Gastroesophageal sphincter (tissue), 4 donors: ENCODE data around the gene ANO2. TPM values are rescaled to one million over a fixed set of nuclear protein-coding genes. Genes with fewer than 3 reads are reported as not detected.
"Not testable (repeated sequence)": the region's sequence is repeated elsewhere in the genome, so short reads cannot be mapped to it uniquely, and the experiment has no call there.

ENCODE experiments used
- ATAC-seq: fragments of 150-250 bp; one replicate; pipeline ENCODE4 v1.9.1; 2016; ENCODE audit warnings: mild to moderate bottlenecking, moderate library complexity
- H3K27ac ChIP-seq, 4 donors: fragments of 200-600 bp; sonication (generic) in 3 of 4; 1 replicate in 3 of 4; 2 replicates in 1 of 4; pipeline ENCODE4 v1.5.1; 2016 to 2019
- H3K27me3 ChIP-seq: fragments of 200-600 bp; sonication (generic); one replicate; pipeline ENCODE4 v1.5.1; 2019
- H3K36me3 ChIP-seq, 2 donors: fragments of 200-600 bp; sonication (generic); one replicate each; pipeline ENCODE4 v1.5.1; 2019; ENCODE audit warnings: control low read depth in 1 of 2
- H3K4me1 ChIP-seq, 3 donors: fragments of 200-600 bp; sonication (generic); 1 replicate in 2 of 3; 2 replicates in 1 of 3; pipeline ENCODE4 v1.5.1; 2016 to 2019; ENCODE audit warnings: control low read depth in 2 of 3
- H3K4me3 ChIP-seq, 2 donors: fragments of 200-600 bp; sonication (generic); one replicate each; pipeline ENCODE4 v1.5.1; 2019; ENCODE audit warnings: mild to moderate bottlenecking in 1 of 2, moderate library complexity in 1 of 2
- H3K9me3 ChIP-seq, 3 donors: fragments of 200-600 bp; sonication (generic); one replicate each; pipeline ENCODE4 v1.5.1; 2017 to 2019; ENCODE audit warnings: control low read depth in 2 of 3
- EP300 ChIP-seq: sonication (generic); formaldehyde crosslinking; IDR thresholded peaks from one replicate; pipeline ENCODE4 v1.6.1; 2017; ENCODE audit warnings: antibody characterized with exemption, mild to moderate bottlenecking
- POLR2A ChIP-seq, 2 donors: fragments of 450-650 bp; IDR thresholded peaks; one replicate each; pipeline ENCODE4 v1.6.1; 2017; ENCODE audit warnings: antibody characterized with exemption in 2 of 2, mild to moderate bottlenecking in 2 of 2, moderate library complexity in 1 of 2
- POLR2AphosphoS5 ChIP-seq: sonication (generic); formaldehyde crosslinking; IDR thresholded peaks from one replicate; pipeline ENCODE4 v1.6.1; 2017; ENCODE audit warnings: antibody characterized with exemption
- WGBS, 2 donors: methylation state at CpG; one replicate each; pipeline ENCODE4 v1.1.5; 2018; ENCODE audit warnings: low coverage in 1 of 2; 5-methylcytosine and 5-hydroxymethylcytosine counted together
- total RNA-seq, 4 donors: library from RNA; depleted of rRNA; stranded (reverse); fragments of >200 nt; gene quantifications; one replicate each; pipeline ENCODE4 v1.1.0, GENCODE V29; 2016
- TF ChIP-seq, protein P1 (sequence below), 4 experiments: fragments of 200-600 bp in 2 of 4; fragments of 450-650 bp in 2 of 4; sonication (generic) in 1 of 4; IDR thresholded peaks; one replicate each; pipeline ENCODE4 v1.5.1; 2017 to 2019; ENCODE audit warnings: antibody characterized with exemption in 4 of 4, mild to moderate bottlenecking in 2 of 4, moderate library complexity in 2 of 4

ANO2 gene
- total RNA-seq, 4 donors from 2014 or later, result 3.1 to 10.9 (median 6.7) TPM

DNA sequence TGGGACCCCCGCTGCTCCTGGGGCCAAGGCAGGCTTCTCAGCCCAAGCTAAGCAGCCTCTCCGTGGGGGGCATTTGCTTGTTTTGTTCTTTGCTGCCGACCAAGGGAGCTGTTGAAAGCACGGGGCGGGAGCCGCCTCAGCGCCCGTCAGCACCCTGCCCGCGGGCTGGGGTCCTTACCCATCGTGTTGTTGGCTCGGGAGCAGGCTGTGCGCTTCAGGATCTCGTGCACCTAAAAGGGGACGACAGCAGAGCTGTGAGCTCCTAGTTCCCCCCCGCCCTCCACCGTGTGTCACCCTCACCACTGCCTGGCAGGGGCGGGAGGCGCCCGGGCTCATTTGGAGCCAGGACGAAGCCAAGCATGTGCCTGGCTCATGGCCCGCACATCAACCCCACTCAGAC, 117.5 kb downstream of the ANO2 start:
- no peak for ATAC-seq
- Histone ChIP-seq H3K9me3 (peaks cover 0 to 12% (median 0%) of the 10 kb centered on the region in 3 donors), H3K4me3 (no peak overlapping the region), H3K4me1 (no peaks in the 10 kb centered on the region), H3K36me3 (no peaks in the 10 kb centered on the region), H3K27ac (no peak overlapping the region), H3K27me3 (peaks cover 20% of the 10 kb centered on the region)
- 79% methylated on average over 5 of the region's 22 CpGs; no CpG with 5 or more reads in 1 of the 2 donors for WGBS, 2 donors
- TF ChIP-seq, protein P1, sequence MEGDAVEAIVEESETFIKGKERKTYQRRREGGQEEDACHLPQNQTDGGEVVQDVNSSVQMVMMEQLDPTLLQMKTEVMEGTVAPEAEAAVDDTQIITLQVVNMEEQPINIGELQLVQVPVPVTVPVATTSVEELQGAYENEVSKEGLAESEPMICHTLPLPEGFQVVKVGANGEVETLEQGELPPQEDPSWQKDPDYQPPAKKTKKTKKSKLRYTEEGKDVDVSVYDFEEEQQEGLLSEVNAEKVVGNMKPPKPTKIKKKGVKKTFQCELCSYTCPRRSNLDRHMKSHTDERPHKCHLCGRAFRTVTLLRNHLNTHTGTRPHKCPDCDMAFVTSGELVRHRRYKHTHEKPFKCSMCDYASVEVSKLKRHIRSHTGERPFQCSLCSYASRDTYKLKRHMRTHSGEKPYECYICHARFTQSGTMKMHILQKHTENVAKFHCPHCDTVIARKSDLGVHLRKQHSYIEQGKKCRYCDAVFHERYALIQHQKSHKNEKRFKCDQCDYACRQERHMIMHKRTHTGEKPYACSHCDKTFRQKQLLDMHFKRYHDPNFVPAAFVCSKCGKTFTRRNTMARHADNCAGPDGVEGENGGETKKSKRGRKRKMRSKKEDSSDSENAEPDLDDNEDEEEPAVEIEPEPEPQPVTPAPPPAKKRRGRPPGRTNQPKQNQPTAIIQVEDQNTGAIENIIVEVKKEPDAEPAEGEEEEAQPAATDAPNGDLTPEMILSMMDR (IDR thresholded peaks at IDR 0.05), result no peak
- TF ChIP-seq EP300 (no peak), POLR2A (IDR thresholded peaks at IDR 0.05) (no peak), POLR2AphosphoS5 (no peak)

GRCh38 chr12:5825761-5826160, 119.3 kb downstream of the ANO2 start:
- H3K4me1 ChIP-seq, ATAC-seq, H3K36me3 ChIP-seq, H3K27ac ChIP-seq, H3K4me3 ChIP-seq: not testable (repeated sequence)
- H3K9me3 ChIP-seq, result peaks cover 0 to 12% (median 0%) of the 10 kb centered on the region in 3 donors
- 65 to 71% methylated on average over 3 of the region's 3 CpGs for WGBS, 2 donors
- peaks cover 20% of the 10 kb centered on the region for H3K27me3 ChIP-seq

DNA sequence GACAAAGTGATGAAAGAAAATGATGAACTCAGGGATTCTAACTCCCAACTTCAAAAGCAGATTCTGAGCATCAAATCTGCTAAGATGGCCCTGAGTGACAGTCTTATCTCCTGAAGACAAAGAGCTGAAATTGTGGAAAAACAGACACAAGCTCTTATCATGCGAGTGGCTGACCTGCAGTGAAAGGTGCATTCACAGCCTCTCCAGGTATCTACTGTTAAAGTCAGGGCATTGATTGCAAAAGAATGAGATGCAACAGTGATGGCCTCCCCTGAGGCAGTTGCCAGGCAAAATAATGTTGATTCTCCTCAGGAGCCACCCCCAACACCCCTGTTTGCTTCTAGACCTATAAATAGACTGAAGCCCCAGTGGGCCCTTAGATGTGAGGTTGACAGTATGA, 126.2 kb downstream of the ANO2 start:
- not testable (repeated sequence) for H3K27me3 ChIP-seq, H3K36me3 ChIP-seq, H3K27ac ChIP-seq, H3K4me3 ChIP-seq, H3K4me1 ChIP-seq, ATAC-seq
- 92 to 100% methylated on average over 1 of the region's 1 CpG for WGBS, 2 donors
- H3K9me3 ChIP-seq, result peaks cover 0 to 32% (median 0%) of the 10 kb centered on the region in 3 donors

GRCh38 chr12:5817246-5817645, 127.8 kb downstream of the ANO2 start:
- H3K9me3 ChIP-seq, result peaks cover 0 to 22% (median 0%) of the 10 kb centered on the region in 3 donors
- H3K27ac ChIP-seq, result no peak overlapping the region
- 79 to 100% methylated on average over 1 to 4 of the region's 4 CpGs for WGBS, 2 donors
- no peak overlapping the region for H3K4me3 ChIP-seq
- TF ChIP-seq, protein P1 (IDR thresholded peaks at IDR 0.05), result no peak
- no peak for TF ChIP-seq POLR2A (IDR thresholded peaks at IDR 0.05)
- TF ChIP-seq EP300, result no peak
- TF ChIP-seq POLR2AphosphoS5, result no peak
- no peak for ATAC-seq
- no peaks in the 10 kb centered on the region for H3K4me1 ChIP-seq
- no peaks in the 10 kb centered on the region for H3K36me3 ChIP-seq
- no peaks in the 10 kb centered on the region for H3K27me3 ChIP-seq

DNA sequence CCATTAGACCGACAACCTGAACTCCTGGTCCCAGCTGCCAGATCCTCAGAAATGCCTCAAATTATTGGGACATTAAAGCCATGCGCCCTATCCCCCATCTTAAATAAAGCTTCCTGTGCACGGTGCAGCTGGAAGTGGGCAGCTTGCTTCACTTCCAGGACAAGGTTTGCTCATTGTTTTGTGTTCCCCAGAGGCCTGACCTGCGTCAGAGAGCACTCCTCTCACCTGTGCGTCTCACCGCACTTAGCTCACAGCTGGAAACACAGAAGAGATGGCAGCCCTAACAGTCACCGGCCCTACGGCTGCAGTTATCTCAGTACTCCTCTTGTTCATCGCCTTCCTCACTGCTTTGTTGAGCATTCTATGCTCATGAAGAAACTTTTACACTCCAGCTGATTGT, 135.5 kb downstream of the ANO2 start:
- TF ChIP-seq EP300 (no peak), POLR2AphosphoS5 (no peak)
- H3K36me3 ChIP-seq, result no peaks in the 10 kb centered on the region
- no peak overlapping the region for H3K4me3 ChIP-seq
- no peak overlapping the region for H3K27ac ChIP-seq
- H3K4me1 ChIP-seq, result no peaks in the 10 kb centered on the region
- WGBS, 2 donors, result 71 to 83% methylated on average over 4 to 8 of the region's 9 CpGs
- no peak for ATAC-seq
- H3K27me3 ChIP-seq, result peaks cover 20% of the 10 kb centered on the region
- H3K9me3 ChIP-seq, result no peaks in the 10 kb centered on the region

- Histone ChIP-seq H3K36me3 (no peaks in the 10 kb centered on the region), H3K9me3 (no peaks in the 10 kb centered on the region), H3K4me1 (no peaks in the 10 kb centered on the region), H3K27ac (no peak overlapping the region), H3K27me3 (peaks cover 25% of the 10 kb centered on the region), H3K4me3 (no peak overlapping the region)
- no peak for ATAC-seq
- 83% methylated on average over 2 of the region's 4 CpGs; no CpG with 5 or more reads in 1 of the 2 donors for WGBS, 2 donors
- no peak for TF ChIP-seq POLR2AphosphoS5
- TF ChIP-seq EP300, result no peak
- no peak for TF ChIP-seq POLR2A (IDR thresholded peaks at IDR 0.05)
- TF ChIP-seq, protein P1 (IDR thresholded peaks at IDR 0.05), result no peak
These were observed 136.1 kb downstream of the ANO2 start for GRCh38 chr12:5808981-5809380.
